ENCODE data around the gene HOGA1. TPM values are rescaled to one million over a fixed set of nuclear protein-coding genes. Genes with fewer than 3 reads are reported as not detected.
A peak's percentile ranks its signal among the peaks of the same experiment; 100 is the strongest.

The HOGA1 gene
- total RNA-seq = 1 to 10 TPM in 1 of 2 donors, under 1 TPM in 1; 0.63 to 2.3 TPM
- under 1 TPM; 0.30 to 0.91 TPM for polyA plus RNA-seq
- long read RNA-seq, donor 1, partial matches to known transcripts = 0 of 1 reads
- long read RNA-seq, donor 1, other reads (novel, unspliced or antisense) = 0 of 1 reads
- long read RNA-seq, donor 2 = 0 reads
- long read RNA-seq, donor 3, partial matches to known transcripts = 0 of 1 reads
- long read RNA-seq, donor 3, other reads (novel, unspliced or antisense) = 0 of 1 reads
- long read RNA-seq, donor 4 = 0 reads
- long read RNA-seq, donor 5 = 0 reads

DNA sequence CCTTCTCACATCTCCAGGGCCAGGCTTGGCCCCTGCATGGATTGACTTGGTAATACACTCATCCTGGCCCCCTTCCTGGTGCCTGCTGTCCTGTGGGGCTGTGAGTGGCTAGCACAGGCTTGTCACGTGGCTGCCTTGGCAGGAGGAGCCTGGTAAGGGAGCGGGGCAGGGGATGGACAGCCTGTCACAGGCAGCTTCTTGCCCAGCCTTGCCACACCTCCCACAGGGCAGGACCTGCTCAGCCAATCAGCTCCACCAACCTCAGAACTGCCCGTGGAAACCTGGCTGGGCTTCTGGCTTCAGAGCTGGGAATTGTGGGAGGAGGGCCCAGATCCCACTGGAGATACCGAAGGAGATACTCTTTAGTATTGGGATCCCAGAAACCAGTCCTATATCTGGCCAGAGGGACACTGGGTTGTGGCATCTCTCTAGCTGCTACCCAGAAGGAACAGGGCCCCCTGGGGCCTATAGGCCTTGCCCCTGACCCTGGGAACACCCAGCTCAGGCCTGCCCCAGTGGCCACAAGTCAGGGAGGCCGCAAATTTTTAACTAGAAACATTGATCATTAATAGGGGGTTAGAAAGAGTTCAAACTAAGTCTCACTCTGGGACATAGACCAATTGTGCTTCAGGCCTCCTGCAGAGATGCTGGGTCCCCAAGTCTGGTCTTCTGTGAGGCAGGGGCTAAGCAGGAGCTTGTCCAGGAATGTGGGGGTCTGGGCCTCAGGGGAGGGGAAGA is at the start of gene HOGA1:
Gene HOGA1 (plus strand): TSS at position 330 of the 738 bp plus-strand sequence. CDS start 315 bp downstream, at position 645.
- TF ChIP-seq CTCF (IDR thresholded peaks at IDR 0.05; ENCODE audit: control extremely low read depth, extremely low read depth) = no peak
- ATAC-seq (ENCODE audit: insufficient read depth, low FRiP score) = peak; percentile 34
- H3K4me3 ChIP-seq = no peak within 1 kb of the TSS
- H3K27me3 ChIP-seq (ENCODE audit: control insufficient read depth in 3 of 3, insufficient read depth in 3 of 3, low read length in 2 of 3) = no peaks in the 10 kb centered on the region
- peak within 1 kb of the TSS in 1 of 2 donors; percentile 92 for H3K27ac ChIP-seq (ENCODE audit: low read depth in 1 of 2, low read length in 1 of 2)
- no peaks in the 10 kb centered on the region for H3K9me3 ChIP-seq (ENCODE audit: control insufficient read depth in 4 of 4, insufficient read depth in 3 of 4, low read length in 3 of 4)
- WGBS, 2 donors = 63 to 75% methylated on average over 5 of the region's 5 CpGs
- no peak within 1 kb of the TSS for H3K9ac ChIP-seq (ENCODE audit: insufficient read depth in 1 of 2, low read length in 2 of 2)
- peaks cover 0 to 3% (median 0%) of the 10 kb centered on the region in 5 donors for H3K4me1 ChIP-seq (ENCODE audit: control insufficient read depth in 5 of 5, insufficient read depth in 5 of 5, low read length in 5 of 5)
- no peaks in the 10 kb centered on the region for H3K36me3 ChIP-seq (ENCODE audit: control insufficient read depth in 4 of 4, insufficient read depth in 4 of 4, low read length in 4 of 4)
- DNase-seq = peak; percentile 32 to 43 (median 38)

DNA sequence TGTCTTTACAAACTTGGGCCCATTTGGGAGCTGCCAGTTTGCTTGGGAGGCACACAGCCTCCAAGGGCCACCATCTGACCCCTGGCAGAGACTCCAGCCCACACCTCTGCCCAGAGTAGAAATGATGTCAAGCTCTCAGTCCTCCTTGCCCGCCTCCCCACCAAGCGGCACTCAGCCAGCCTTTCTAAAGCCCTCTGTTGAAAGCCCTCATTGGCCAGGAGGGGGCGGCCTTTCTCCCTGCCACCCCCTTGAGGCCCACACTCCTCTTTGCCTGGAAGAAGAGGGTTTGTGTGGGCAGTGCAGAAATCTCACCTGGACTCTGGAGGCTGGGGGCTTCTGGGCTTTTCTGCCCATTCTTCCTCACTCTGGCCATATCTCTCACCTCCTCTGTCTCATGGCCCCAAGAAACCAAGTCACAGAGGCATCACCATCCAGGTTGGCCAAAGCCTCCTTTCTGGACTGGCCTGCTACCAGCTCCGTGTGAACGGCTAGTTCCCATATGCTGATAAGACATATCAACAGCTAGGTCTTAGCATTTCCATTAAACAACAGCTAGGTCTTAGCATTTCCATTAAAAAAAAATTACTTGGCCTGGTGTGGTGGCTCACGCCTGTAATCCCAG is 49.3 kb upstream of the HOGA1 start:
- ATAC-seq (ENCODE audit: insufficient read depth, low FRiP score) (no peak), DNase-seq (no peak)
- Histone ChIP-seq H3K36me3 (ENCODE audit: control insufficient read depth in 4 of 4, insufficient read depth in 4 of 4, low read length in 4 of 4) (no peaks in the 10 kb centered on the region), H3K27ac (ENCODE audit: low read depth in 1 of 2, low read length in 1 of 2) (no peak overlapping the region), H3K9ac (ENCODE audit: insufficient read depth in 1 of 2, low read length in 2 of 2) (no peak overlapping the region), H3K4me3 (no peak overlapping the region), H3K4me1 (ENCODE audit: control insufficient read depth in 5 of 5, insufficient read depth in 5 of 5, low read length in 5 of 5) (peaks cover 0 to 11% (median 4%) of the 10 kb centered on the region in 5 donors), H3K9me3 (ENCODE audit: control insufficient read depth in 4 of 4, insufficient read depth in 3 of 4, low read length in 3 of 4) (no peaks in the 10 kb centered on the region), H3K27me3 (ENCODE audit: control insufficient read depth in 3 of 3, insufficient read depth in 3 of 3, low read length in 2 of 3) (no peaks in the 10 kb centered on the region)
- TF ChIP-seq CTCF (IDR thresholded peaks at IDR 0.05; ENCODE audit: control extremely low read depth, extremely low read depth) = no peak
- WGBS, 2 donors = 82% methylated on average over 6 of the region's 6 CpGs

DNA sequence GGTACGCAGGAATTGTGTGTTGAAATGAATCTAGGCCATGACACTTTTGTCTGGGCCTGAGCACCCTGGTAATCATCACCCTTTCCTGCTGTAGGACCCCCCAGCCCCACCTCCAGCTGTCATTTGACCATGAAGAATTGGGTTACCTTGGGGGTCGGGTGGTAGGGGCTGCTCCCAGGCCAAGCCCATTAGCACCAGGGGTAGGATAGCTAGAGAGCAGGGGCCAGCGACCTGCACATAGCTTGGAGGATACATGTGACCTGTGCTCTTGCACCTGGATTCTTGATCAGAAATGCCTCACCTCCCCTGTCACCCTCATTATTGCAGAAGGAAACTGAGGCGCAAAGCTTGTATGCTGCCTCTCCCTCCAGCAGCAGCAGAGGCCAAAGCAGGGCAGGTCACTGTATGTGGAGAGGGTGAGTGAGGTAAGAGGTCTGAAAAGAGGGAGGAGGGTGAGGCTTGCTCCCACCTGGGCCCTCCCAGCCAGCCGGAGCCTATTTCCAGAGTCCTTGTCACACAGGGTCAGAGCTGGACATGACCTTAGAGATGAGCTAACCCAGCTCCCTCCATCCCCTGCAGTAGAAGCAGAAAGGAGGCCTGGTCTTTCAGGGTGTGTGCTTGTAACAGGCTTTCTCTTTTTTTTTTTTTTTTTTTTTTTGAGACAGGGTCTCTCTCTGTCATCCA is 46.9 kb upstream of the HOGA1 start:
- DNase-seq = no peak
- no peak overlapping the region for H3K27ac ChIP-seq (ENCODE audit: low read depth in 1 of 2, low read length in 1 of 2)
- no peaks in the 10 kb centered on the region for H3K9me3 ChIP-seq (ENCODE audit: control insufficient read depth in 4 of 4, insufficient read depth in 3 of 4, low read length in 3 of 4)
- no peak overlapping the region for H3K4me3 ChIP-seq
- no peaks in the 10 kb centered on the region for H3K27me3 ChIP-seq (ENCODE audit: control insufficient read depth in 3 of 3, insufficient read depth in 3 of 3, low read length in 2 of 3)
- H3K9ac ChIP-seq (ENCODE audit: insufficient read depth in 1 of 2, low read length in 2 of 2) = no peak overlapping the region
- ATAC-seq (ENCODE audit: insufficient read depth, low FRiP score) = no peak
- TF ChIP-seq CTCF (IDR thresholded peaks at IDR 0.05; ENCODE audit: control extremely low read depth, extremely low read depth) = no peak
- peaks cover 2 to 20% (median 12%) of the 10 kb centered on the region in 5 donors for H3K4me1 ChIP-seq (ENCODE audit: control insufficient read depth in 5 of 5, insufficient read depth in 5 of 5, low read length in 5 of 5)
- 89 to 90% methylated on average over 5 of the region's 5 CpGs for WGBS, 2 donors
- H3K36me3 ChIP-seq (ENCODE audit: control insufficient read depth in 4 of 4, insufficient read depth in 4 of 4, low read length in 4 of 4) = no peaks in the 10 kb centered on the region
